C4-2B (cell line): ENCODE data around the gene TMEM125.
A peak's percentile ranks its signal among the peaks of the same experiment; 100 is the strongest.

Experiments
- H3K27ac ChIP-seq: fragments of 450-650 bp; 2 replicates; pipeline ENCODE4 v1.5.1; 2017
- CTCF ChIP-seq: fragments of 450-650 bp; conservative IDR thresholded peaks from 2 replicates; pipeline ENCODE4 v1.5.1; 2017; ENCODE audit warnings: mild to moderate bottlenecking
- ZFX ChIP-seq: fragments of 450-650 bp; IDR thresholded peaks from 2 replicates; pipeline ENCODE4 v1.6.1; 2017

Gene TMEM125

GRCh38 chr1:43237121-43237520 is 32.7 kb upstream of the TMEM125 start:
- TF ChIP-seq CTCF (no peak), ZFX (no peak)
- H3K27ac ChIP-seq: no peak overlapping the region

- no peak overlapping the region for H3K27ac ChIP-seq
- no peak for TF ChIP-seq ZFX
- TF ChIP-seq CTCF: peak; percentile 72
Observed at GRCh38 chr1:43238085-43238484, 31.7 kb upstream of the TMEM125 start.

GRCh38 chr1:43238991-43239469 is 30.8 kb upstream of the TMEM125 start:
- H3K27ac ChIP-seq: no peak overlapping the region
- no peak for TF ChIP-seq ZFX
- no peak for TF ChIP-seq CTCF

- no peak for TF ChIP-seq ZFX
- TF ChIP-seq CTCF: no peak
- H3K27ac ChIP-seq: no peak overlapping the region
Observed at GRCh38 chr1:43239484-43239883, 30.3 kb upstream of the TMEM125 start.

GRCh38 chr1:43241413-43241836 is 28.4 kb upstream of the TMEM125 start:
- TF ChIP-seq CTCF (no peak), ZFX (no peak)
- peak overlapping the region; percentile 9; the same call in 1 of the 2 replicates for H3K27ac ChIP-seq

GRCh38 chr1:43243299-43243698 is 26.5 kb upstream of the TMEM125 start:
- TF ChIP-seq ZFX: no peak
- no peak for TF ChIP-seq CTCF
- no peak overlapping the region for H3K27ac ChIP-seq

- no peak overlapping the region for H3K27ac ChIP-seq
- TF ChIP-seq ZFX (no peak), CTCF (no peak)
Observed at GRCh38 chr1:43246466-43247213, 23.1 kb upstream of the TMEM125 start.
